Uterus (tissue), 2 donors: ENCODE data around the gene IDH3B.

ENCODE experiments used
- POLR2A ChIP-seq, 2 donors: fragments of 450-650 bp; IDR thresholded peaks; one replicate each; pipeline ENCODE4 v1.6.1; 2016; ENCODE audit warnings: antibody characterized with exemption in 2 of 2, mild to moderate bottlenecking in 1 of 2, moderate library complexity in 1 of 2
- TF ChIP-seq, protein P1 (sequence below), 4 experiments: fragments of 200-600 bp in 2 of 4; fragments of 450-650 bp in 2 of 4; sonication (generic) in 2 of 4; IDR thresholded peaks; one replicate each; pipeline ENCODE4 v1.5.1; 2016 to 2019; ENCODE audit warnings: antibody characterized with exemption in 4 of 4, mild to moderate bottlenecking in 2 of 4, moderate library complexity in 1 of 4

- TF ChIP-seq, protein P1, sequence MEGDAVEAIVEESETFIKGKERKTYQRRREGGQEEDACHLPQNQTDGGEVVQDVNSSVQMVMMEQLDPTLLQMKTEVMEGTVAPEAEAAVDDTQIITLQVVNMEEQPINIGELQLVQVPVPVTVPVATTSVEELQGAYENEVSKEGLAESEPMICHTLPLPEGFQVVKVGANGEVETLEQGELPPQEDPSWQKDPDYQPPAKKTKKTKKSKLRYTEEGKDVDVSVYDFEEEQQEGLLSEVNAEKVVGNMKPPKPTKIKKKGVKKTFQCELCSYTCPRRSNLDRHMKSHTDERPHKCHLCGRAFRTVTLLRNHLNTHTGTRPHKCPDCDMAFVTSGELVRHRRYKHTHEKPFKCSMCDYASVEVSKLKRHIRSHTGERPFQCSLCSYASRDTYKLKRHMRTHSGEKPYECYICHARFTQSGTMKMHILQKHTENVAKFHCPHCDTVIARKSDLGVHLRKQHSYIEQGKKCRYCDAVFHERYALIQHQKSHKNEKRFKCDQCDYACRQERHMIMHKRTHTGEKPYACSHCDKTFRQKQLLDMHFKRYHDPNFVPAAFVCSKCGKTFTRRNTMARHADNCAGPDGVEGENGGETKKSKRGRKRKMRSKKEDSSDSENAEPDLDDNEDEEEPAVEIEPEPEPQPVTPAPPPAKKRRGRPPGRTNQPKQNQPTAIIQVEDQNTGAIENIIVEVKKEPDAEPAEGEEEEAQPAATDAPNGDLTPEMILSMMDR (IDR thresholded peaks at IDR 0.05): no peak
- TF ChIP-seq POLR2A (IDR thresholded peaks at IDR 0.05): no peak
These were observed 30.5 kb upstream of the IDH3B start for GRCh38 chr20:2694519-2694918.
